T-helper 9 cell (primary cell): ENCODE results near the gene RETREG1.
"Not testable (repeated sequence)": the region's sequence is repeated elsewhere in the genome, so short reads cannot be mapped to it uniquely, and the experiment has no call there.

Experiments used
- DNase-seq: peaks from one replicate; pipeline ENCODE4 v3.0.0-alpha.2; 2020

The RETREG1 gene

GRCh38 chr5:16446993-16447392 lies 169.8 kb downstream of the RETREG1 start:
- DNase-seq = no peak

- no peak for DNase-seq
Measured at GRCh38 chr5:16437977-16438376, 178.8 kb downstream of the RETREG1 start.

GRCh38 chr5:16436065-16436682 lies 180.6 kb downstream of the RETREG1 start:
- DNase-seq = not testable (repeated sequence)

GRCh38 chr5:16431490-16431889 lies 185.3 kb downstream of the RETREG1 start:
- DNase-seq = no peak

DNA sequence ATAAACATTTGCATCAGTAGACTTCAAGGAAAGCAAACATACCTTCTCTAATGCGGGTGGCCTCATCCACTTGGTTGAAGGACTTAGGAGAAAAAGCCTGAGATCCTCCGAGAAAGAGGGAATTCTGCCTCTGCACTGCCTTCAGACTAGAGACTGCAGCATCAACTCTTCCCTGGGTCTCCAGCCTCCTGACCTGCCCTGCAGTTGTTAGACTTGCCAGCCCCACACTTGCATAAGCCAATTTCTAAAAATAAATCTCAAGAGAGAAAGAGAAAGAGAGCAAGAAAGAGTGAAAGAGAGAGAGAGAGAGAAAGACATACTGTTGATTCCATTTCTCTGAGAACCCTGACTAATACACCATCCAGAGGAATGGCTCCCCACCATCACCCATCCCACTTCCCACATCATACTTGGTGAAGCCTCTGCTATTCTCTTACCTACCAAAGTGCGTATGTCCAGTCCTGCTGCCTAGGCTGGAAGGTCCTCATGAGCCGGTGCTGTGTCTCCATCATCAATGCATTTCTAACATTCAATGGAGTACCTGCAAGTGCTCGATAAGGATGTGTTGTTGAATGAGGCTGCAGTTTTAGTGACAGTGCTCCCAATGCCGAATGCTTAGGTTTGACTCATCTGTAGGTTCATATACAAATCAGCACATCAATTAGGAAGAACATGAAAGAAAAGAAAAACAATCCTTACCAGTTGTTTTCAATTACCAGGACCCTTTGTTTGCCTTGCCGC lies 186.3 kb downstream of the RETREG1 start:
- DNase-seq = no peak

DNA sequence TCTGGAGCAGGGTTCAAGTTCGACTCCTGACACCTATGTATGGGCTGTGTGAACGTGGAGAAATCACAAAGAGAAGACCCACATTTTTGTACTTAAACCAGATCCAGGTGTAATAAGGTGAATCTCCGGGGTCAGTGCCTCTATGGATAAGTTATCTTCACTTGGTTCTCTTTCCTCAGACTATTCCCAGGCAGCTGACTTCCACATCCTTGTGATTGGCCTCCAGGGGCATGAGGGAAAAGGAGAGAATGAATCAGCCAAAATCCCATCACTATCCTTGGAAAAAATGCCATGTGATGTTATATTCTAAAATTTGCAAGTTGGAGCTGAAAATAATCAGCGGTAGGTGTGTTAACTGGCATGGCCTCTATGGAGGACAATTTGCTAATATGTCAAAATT lies 188.4 kb downstream of the RETREG1 start:
- DNase-seq = no peak

GRCh38 chr5:16427587-16427986 lies 189.2 kb downstream of the RETREG1 start:
- DNase-seq = no peak
